Trophoblast cell (in vitro differentiated cells and primary cell): ENCODE measurements around the gene BAHD1. TPM values are rescaled to one million over a fixed set of nuclear protein-coding genes. Genes with fewer than 3 reads are reported as not detected.

Experiments
- DNase-seq, 2 donors: peaks; one replicate each; pipeline ENCODE4 v3.0.0-alpha.2; 2016
- H2AFZ ChIP-seq: 2 replicates; pipeline ENCODE4 v1.6.1; 2013; ENCODE audit warnings: low read length, moderate library complexity, mild to moderate bottlenecking; ENCODE audit not compliant: insufficient read depth, poor library complexity
- H2AK5ac ChIP-seq: 2 replicates; pipeline ENCODE4 v1.6.1; 2013; ENCODE audit warnings: mild to moderate bottlenecking, low read length
- H2BK120ac ChIP-seq: 2 replicates; pipeline ENCODE4 v1.6.1; 2013; ENCODE audit warnings: low read length, mild to moderate bottlenecking, moderate library complexity; ENCODE audit not compliant: insufficient read depth, poor library complexity
- H2BK12ac ChIP-seq: 2 replicates; pipeline ENCODE4 v1.6.1; 2013; ENCODE audit warnings: mild to moderate bottlenecking, low read length, moderate library complexity
- H2BK5ac ChIP-seq: 2 replicates; pipeline ENCODE4 v1.6.1; 2013; ENCODE audit warnings: low read length, low read depth, moderate library complexity, mild to moderate bottlenecking; ENCODE audit not compliant: poor library complexity
- H3K14ac ChIP-seq: 2 replicates; pipeline ENCODE4 v1.6.1; 2013; ENCODE audit warnings: mild to moderate bottlenecking, low read length
- H3K18ac ChIP-seq: 2 replicates; pipeline ENCODE4 v1.6.1; 2013; ENCODE audit warnings: mild to moderate bottlenecking, low read length
- H3K23ac ChIP-seq: 2 replicates; pipeline ENCODE4 v1.6.1; 2013; ENCODE audit warnings: low read length
- H3K27ac ChIP-seq: 2 replicates; pipeline ENCODE4 v1.5.1; 2013; ENCODE audit warnings: low read depth, mild to moderate bottlenecking, inconsistent platforms, low read length, moderate library complexity
- H3K27me3 ChIP-seq: 2 replicates; pipeline ENCODE4 v1.6.1; 2013; ENCODE audit warnings: inconsistent platforms, mild to moderate bottlenecking, low read length, moderate library complexity; ENCODE audit not compliant: insufficient read depth
- H3K36me3 ChIP-seq, 2 experiments: 1 replicate in 1 of 2; 2 replicates in 1 of 2; pipeline ENCODE4 v1.6.1; 2013; ENCODE audit warnings: low read length in 2 of 2, mild to moderate bottlenecking in 2 of 2, moderate library complexity in 1 of 2; ENCODE audit not compliant: insufficient read depth in 2 of 2, control insufficient read depth in 1 of 2
- H3K4ac ChIP-seq: 2 replicates; pipeline ENCODE4 v1.6.1; 2013; ENCODE audit warnings: low read depth, mild to moderate bottlenecking, low read length, moderate library complexity
- H3K4me1 ChIP-seq, 2 experiments: 1 replicate in 1 of 2; 2 replicates in 1 of 2; pipeline ENCODE4 v1.6.1; 2013; ENCODE audit warnings: low read length in 2 of 2, mild to moderate bottlenecking in 2 of 2, moderate library complexity in 1 of 2; ENCODE audit not compliant: insufficient read depth in 2 of 2, control insufficient read depth in 1 of 2
- H3K4me2 ChIP-seq: 2 replicates; pipeline ENCODE4 v1.6.1; 2013; ENCODE audit warnings: inconsistent platforms, mild to moderate bottlenecking, low read length, moderate library complexity
- H3K4me3 ChIP-seq: 2 replicates; pipeline ENCODE4 v1.5.1; 2013; ENCODE audit warnings: mild to moderate bottlenecking, low read depth, low read length, inconsistent platforms
- H3K79me1 ChIP-seq: one replicate; pipeline ENCODE4 v1.6.1; 2013; ENCODE audit warnings: low read length
- H3K79me2 ChIP-seq: 2 replicates; pipeline ENCODE4 v1.6.1; 2013; ENCODE audit warnings: low read length, mild to moderate bottlenecking; ENCODE audit not compliant: control insufficient read depth, insufficient read depth, poor library complexity
- H3K9ac ChIP-seq: 2 replicates; pipeline ENCODE4 v1.6.1; 2013; ENCODE audit warnings: mild to moderate bottlenecking, low read length
- H3K9me3 ChIP-seq: 2 replicates; pipeline ENCODE4 v1.6.1; 2013; ENCODE audit warnings: low read depth, mild to moderate bottlenecking, control low read depth, inconsistent platforms, low read length; ENCODE audit not compliant: insufficient read depth
- H4K12ac ChIP-seq: 2 replicates; pipeline ENCODE4 v1.6.1; 2013; ENCODE audit warnings: low read depth, mild to moderate bottlenecking, low read length, moderate library complexity
- H4K8ac ChIP-seq: 2 replicates; pipeline ENCODE4 v1.6.1; 2013; ENCODE audit warnings: low read depth, mild to moderate bottlenecking, low read length, moderate library complexity
- H4K91ac ChIP-seq: one replicate; pipeline ENCODE4 v1.6.1; 2013; ENCODE audit warnings: low read depth, mild to moderate bottlenecking, low read length, moderate library complexity
- WGBS: extraction: QIAGEN DNeasy Blood & Tissue Kit; methylation state at CpG from one replicate; pipeline ENCODE4 v1.1.7; 2013; ENCODE audit warnings: missing lambda C conversion rate; ENCODE audit not compliant: insufficient read length, insufficient coverage; ENCODE audit errors: extremely low coverage; 5-methylcytosine and 5-hydroxymethylcytosine counted together
- polyA plus RNA-seq: library from polyadenylated mRNA; stranded (reverse); fragments of 200-250 nt; gene quantifications from 2 replicates; pipeline ENCODE4 v1.2.3, GENCODE V29; 2013

The BAHD1 gene
- 10.8 and 11.1 TPM in 2 replicates for polyA plus RNA-seq

DNA sequence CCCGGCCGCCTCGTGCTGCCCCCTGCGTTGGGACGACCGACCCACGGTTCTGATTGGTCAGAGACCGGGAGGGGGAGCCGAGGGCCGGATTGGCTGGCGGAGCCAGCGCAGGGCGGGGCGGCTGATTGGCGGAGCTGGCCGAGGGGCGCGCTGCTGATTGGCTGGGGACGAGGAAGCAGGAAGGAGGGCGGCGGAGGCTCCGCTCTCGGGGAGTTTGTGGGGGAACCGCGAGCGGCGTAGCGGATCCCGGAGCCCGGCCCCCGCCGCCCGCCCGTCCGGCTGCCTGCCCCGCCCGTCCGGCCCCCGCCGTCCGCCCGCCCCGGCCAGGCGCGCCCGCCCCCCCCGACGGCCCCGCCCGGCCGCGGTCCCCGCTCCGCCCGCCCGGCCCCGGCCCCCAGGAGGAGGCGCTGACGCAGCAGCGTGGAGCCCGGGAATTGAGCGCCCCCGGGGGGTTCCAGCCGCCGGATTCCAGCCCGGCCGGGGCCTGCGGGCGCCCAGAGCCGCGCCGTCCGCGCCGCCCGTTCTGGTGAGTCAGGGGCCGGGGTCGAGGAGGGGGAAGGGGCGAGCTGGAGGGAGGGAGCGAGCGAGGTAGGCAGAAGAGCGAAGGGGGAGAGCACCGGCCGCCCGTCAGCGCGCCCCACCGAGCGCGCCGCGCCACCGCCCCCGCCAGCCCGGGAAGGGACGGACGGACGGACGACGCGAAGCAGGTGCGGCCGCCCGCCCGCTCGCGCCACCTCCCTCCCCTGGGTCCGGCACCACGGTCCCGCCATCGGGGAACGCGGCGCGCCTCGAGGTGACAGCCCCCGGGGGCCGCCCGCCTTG is at the start of gene BAHD1:
Gene BAHD1 (plus strand): TSS at position 211 of the 822 bp plus-strand sequence. CDS start 17,512 bp downstream, outside the sequence.
- H3K4me2 ChIP-seq = peak within 1 kb of the TSS; percentile 95
- H3K27me3 ChIP-seq = peaks cover 16% of the 10 kb centered on the region
- H2BK120ac ChIP-seq = peak within 1 kb of the TSS; percentile 10
- H3K4me1 ChIP-seq = peaks cover 17 to 24% of the 10 kb centered on the region in 2 experiments
- H3K79me2 ChIP-seq = peaks cover 16% of the 10 kb centered on the region
- H4K91ac ChIP-seq = peak within 1 kb of the TSS; percentile 87
- H3K9ac ChIP-seq = peak within 1 kb of the TSS; percentile 79
- no peak within 1 kb of the TSS for H2BK5ac ChIP-seq
- H3K4me3 ChIP-seq = peak within 1 kb of the TSS; percentile 95
- no peak within 1 kb of the TSS for H4K12ac ChIP-seq
- peaks cover 3% of the 10 kb centered on the region for H3K9me3 ChIP-seq
- no peak within 1 kb of the TSS for H2BK12ac ChIP-seq
- peak within 1 kb of the TSS; percentile 30 for H3K27ac ChIP-seq
- H4K8ac ChIP-seq = peak within 1 kb of the TSS; percentile 66
- no peaks in the 10 kb centered on the region for H3K36me3 ChIP-seq
- H3K14ac ChIP-seq = peak within 1 kb of the TSS; percentile 61
- H2AK5ac ChIP-seq = no peak within 1 kb of the TSS
- peak within 1 kb of the TSS; percentile 70 for H2AFZ ChIP-seq
- peaks cover 13% of the 10 kb centered on the region for H3K79me1 ChIP-seq
- peak within 1 kb of the TSS; percentile 64 for H3K18ac ChIP-seq
- H3K4ac ChIP-seq = peak within 1 kb of the TSS; percentile 86
- peak; percentile 93 to 94 for DNase-seq
- no CpG with 5 or more reads among the region's 119 CpGs for WGBS
- no peak within 1 kb of the TSS for H3K23ac ChIP-seq

DNA sequence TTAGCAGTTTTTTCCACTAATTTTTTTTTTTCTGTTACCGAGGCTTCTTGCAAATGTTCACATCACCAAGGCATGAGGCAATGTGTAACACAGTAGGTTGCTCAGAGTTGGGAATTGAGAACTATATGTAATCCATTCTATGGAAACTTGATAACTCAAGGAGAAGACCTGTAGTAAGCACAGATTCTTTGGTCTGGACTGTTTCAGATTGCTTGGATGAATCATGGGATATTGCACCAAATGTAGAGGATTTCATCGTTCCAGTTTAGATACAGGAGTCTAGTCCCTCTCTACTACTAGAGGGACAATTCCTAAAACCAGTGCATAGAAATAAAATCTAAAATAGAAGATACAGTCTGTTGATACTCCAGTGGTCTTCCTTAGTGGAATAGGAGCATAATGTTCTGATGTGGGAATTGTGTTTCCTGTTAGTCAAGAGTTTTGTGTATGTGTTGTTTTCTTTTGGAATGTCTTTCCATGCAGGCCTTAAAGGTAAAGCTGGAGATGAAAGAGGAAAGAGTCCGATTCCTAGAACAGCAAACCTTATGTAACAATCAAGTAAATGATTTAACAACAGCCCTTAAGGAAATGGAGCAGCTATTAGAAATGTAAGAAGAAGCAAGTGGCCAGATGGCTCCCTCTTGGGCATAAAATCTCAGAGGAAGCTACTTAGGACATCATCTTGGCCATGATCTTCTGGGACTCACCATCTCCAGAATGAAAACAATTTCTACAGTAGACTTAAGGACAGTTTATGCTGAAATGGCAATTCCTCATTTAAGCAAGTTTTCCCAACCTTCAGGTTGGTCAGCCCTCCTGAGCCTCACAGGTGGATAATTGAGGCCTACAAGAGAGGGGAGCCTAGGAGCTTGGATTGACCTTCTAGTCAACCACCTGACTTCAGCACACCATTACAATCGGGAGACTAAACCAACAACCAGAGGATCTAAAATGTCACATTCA is 47.5 kb upstream of the BAHD1 start:
- H3K23ac ChIP-seq = no peak overlapping the region
- no peak overlapping the region for H2BK5ac ChIP-seq
- no peaks in the 10 kb centered on the region for H3K9me3 ChIP-seq
- H3K9ac ChIP-seq = no peak overlapping the region
- H4K91ac ChIP-seq = no peak overlapping the region
- no peak overlapping the region for H3K27ac ChIP-seq
- no peak overlapping the region for H2AFZ ChIP-seq
- H2BK120ac ChIP-seq = no peak overlapping the region
- H3K4me1 ChIP-seq = no peaks in the 10 kb centered on the region
- H3K79me2 ChIP-seq = no peaks in the 10 kb centered on the region
- H3K27me3 ChIP-seq = no peaks in the 10 kb centered on the region
- H4K8ac ChIP-seq = no peak overlapping the region
- no peak overlapping the region for H3K4me3 ChIP-seq
- H2BK12ac ChIP-seq = no peak overlapping the region
- H3K4ac ChIP-seq = no peak overlapping the region
- H3K36me3 ChIP-seq = peaks cover 28 to 29% of the 10 kb centered on the region in 2 experiments
- H3K79me1 ChIP-seq = no peaks in the 10 kb centered on the region
- no peak overlapping the region for H4K12ac ChIP-seq
- no peak overlapping the region for H3K18ac ChIP-seq
- no CpG with 5 or more reads among the region's 4 CpGs for WGBS
- H3K14ac ChIP-seq = no peak overlapping the region
- H2AK5ac ChIP-seq = no peak overlapping the region
- DNase-seq = no peak
- no peak overlapping the region for H3K4me2 ChIP-seq

DNA sequence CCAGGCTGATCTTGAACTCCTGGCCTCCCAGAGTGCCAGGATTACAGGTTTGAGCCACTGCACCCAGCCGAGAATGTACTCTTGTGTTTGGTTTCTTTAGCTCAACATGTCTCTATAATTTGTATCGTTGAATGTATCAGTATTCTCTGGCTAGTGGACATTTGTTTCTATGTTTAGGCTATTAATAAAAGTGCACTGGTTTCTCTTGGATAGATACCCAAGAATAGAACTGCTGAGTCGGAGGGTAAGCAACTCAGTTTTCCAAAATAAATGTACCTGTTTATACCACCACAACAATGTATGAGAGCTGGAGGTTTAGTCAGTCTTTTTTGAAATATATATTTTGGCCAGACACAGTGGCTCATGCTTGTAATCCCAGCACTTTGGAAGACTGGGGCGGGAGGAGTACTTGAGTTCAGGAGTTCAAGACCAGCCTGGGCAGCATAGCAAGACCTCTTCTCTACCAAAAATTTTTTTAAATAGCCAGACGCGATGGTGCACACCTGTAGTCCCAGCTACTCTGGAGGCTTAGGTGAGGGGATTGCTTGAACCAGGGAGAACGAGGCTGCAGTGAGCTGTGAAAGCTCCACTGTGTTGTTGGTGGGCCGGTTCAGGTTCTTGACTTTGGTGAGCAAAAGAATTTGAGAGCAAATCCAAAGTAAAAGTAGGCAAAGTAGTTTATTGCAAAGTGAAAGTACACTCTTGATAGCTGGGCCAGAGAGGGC is 42.9 kb upstream of the BAHD1 start:
- DNase-seq = no peak
- Histone ChIP-seq H3K4me1 (no peaks in the 10 kb centered on the region), H4K91ac (no peak overlapping the region), H2BK120ac (no peak overlapping the region), H2BK5ac (no peak overlapping the region), H3K4me2 (no peak overlapping the region), H3K23ac (no peak overlapping the region), H2AFZ (no peak overlapping the region), H3K18ac (no peak overlapping the region), H3K79me2 (no peaks in the 10 kb centered on the region), H3K14ac (no peak overlapping the region), H3K36me3 (peaks cover 7 to 10% of the 10 kb centered on the region in 2 experiments), H3K9me3 (no peaks in the 10 kb centered on the region), H3K79me1 (no peaks in the 10 kb centered on the region), H3K4me3 (no peak overlapping the region), H3K4ac (no peak overlapping the region), H3K9ac (no peak overlapping the region), H3K27me3 (no peaks in the 10 kb centered on the region), H2BK12ac (no peak overlapping the region), H3K27ac (no peak overlapping the region), H4K8ac (no peak overlapping the region), H4K12ac (no peak overlapping the region), H2AK5ac (no peak overlapping the region)
- no CpG with 5 or more reads among the region's 8 CpGs for WGBS

GRCh38 chr15:40398413-40398873 is 42.3 kb upstream of the BAHD1 start:
- Histone ChIP-seq H2BK5ac (no peak overlapping the region), H3K4me1 (no peaks in the 10 kb centered on the region), H4K91ac (no peak overlapping the region), H3K79me1 (no peaks in the 10 kb centered on the region), H2AFZ (no peak overlapping the region), H3K9me3 (no peaks in the 10 kb centered on the region), H3K4me2 (no peak overlapping the region), H3K4ac (no peak overlapping the region), H3K14ac (no peak overlapping the region), H2BK120ac (no peak overlapping the region), H2BK12ac (no peak overlapping the region), H3K27me3 (no peaks in the 10 kb centered on the region), H3K36me3 (peaks cover 7 to 10% of the 10 kb centered on the region in 2 experiments), H2AK5ac (no peak overlapping the region), H3K4me3 (no peak overlapping the region), H3K18ac (no peak overlapping the region), H4K8ac (no peak overlapping the region), H3K9ac (no peak overlapping the region), H3K79me2 (no peaks in the 10 kb centered on the region), H4K12ac (no peak overlapping the region), H3K23ac (no peak overlapping the region), H3K27ac (no peak overlapping the region)
- WGBS = no CpG with 5 or more reads among the region's 4 CpGs
- DNase-seq = no peak
